GM12864 (cell line): ENCODE results near the gene CCM2.
"Not testable (repeated sequence)": the region's sequence is repeated elsewhere in the genome, so short reads cannot be mapped to it uniquely, and the experiment has no call there.

ENCODE experiments used
- DNase-seq: peaks from one replicate; pipeline ENCODE4 v3.0.0-alpha.2; 2011; ENCODE audit warnings: low read depth
- H3K4me3 ChIP-seq: 2 replicates; pipeline ENCODE4 v1.5.1; 2011; ENCODE audit warnings: mild to moderate bottlenecking, low read depth, low read length, control low read depth
- CTCF ChIP-seq: IDR thresholded peaks from 2 replicates; pipeline ENCODE4 v1.5.1; 2011; ENCODE audit warnings: low read depth, mild to moderate bottlenecking, moderate library complexity, low read length, control low read depth, inconsistent platforms; ENCODE audit errors: missing control alignments

CCM2 gene

GRCh38 chr7:45024126-45024744 is 24.2 kb downstream of the CCM2 start:
- no peak for DNase-seq
- H3K4me3 ChIP-seq, result no peak overlapping the region
- TF ChIP-seq CTCF, result no peak

GRCh38 chr7:45025473-45025872 is 25.5 kb downstream of the CCM2 start:
- not testable (repeated sequence) for DNase-seq, H3K4me3 ChIP-seq

GRCh38 chr7:45026013-45026412 is 26.0 kb downstream of the CCM2 start:
- peak overlapping the region; percentile 18; the same call in 1 of the 2 replicates for H3K4me3 ChIP-seq

GRCh38 chr7:45026984-45027773 is 27.2 kb downstream of the CCM2 start:
- no peak for TF ChIP-seq CTCF
- H3K4me3 ChIP-seq, result peak overlapping the region; percentile 58
- peak; percentile 60 for DNase-seq

More at GRCh38 chr7:45026013-45026412, 26.0 kb downstream of the CCM2 start:
- DNase-seq, result no peak
- TF ChIP-seq CTCF, result no peak

- no peak for DNase-seq
- TF ChIP-seq CTCF, result no peak
- peak overlapping the region; percentile 58 for H3K4me3 ChIP-seq
These were observed 27.7 kb downstream of the CCM2 start for GRCh38 chr7:45027774-45028114.

GRCh38 chr7:45028138-45028919 is 28.3 kb downstream of the CCM2 start:
- DNase-seq, result no peak
- no peak for TF ChIP-seq CTCF
- H3K4me3 ChIP-seq, result peak overlapping the region; percentile 58

GRCh38 chr7:45028920-45029344 is 28.9 kb downstream of the CCM2 start:
- DNase-seq, result no peak
- no peak for TF ChIP-seq CTCF
- peak overlapping the region; percentile 58 for H3K4me3 ChIP-seq
